Adrenal gland (tissue), 12 donors: ENCODE measurements around the gene TP53I11. TPM values are rescaled to one million over a fixed set of nuclear protein-coding genes. Genes with fewer than 3 reads are reported as not detected.

ENCODE experiments used
- DNase-seq, 7 donors: peaks; one replicate each; pipeline ENCODE4 v3.0.0-alpha.2; 2019 to 2020
- H3K27ac ChIP-seq, 5 donors: fragments of 200-600 bp; sonication (generic) in 4 of 5; 1 replicate in 3 of 5; 2 replicates in 2 of 5; pipeline versions ENCODE4 v1.5.1 to v1.8.0; 2016 to 2020; ENCODE audit warnings: mild to moderate bottlenecking in 1 of 5
- H3K27me3 ChIP-seq: fragments of 200-600 bp; 2 replicates; pipeline ENCODE4 v1.8.0; 2021
- H3K36me3 ChIP-seq, 2 donors: fragments of 200-600 bp; replicated peaks in 1 of 2; 1 replicate in 1 of 2; 2 replicates in 1 of 2; pipeline versions ENCODE4 v1.5.1 to v1.8.0; 2018 to 2022
- H3K4me1 ChIP-seq, 2 donors: fragments of 200-600 bp; replicated peaks in 1 of 2; 1 replicate in 1 of 2; 2 replicates in 1 of 2; pipeline versions ENCODE4 v1.5.1 to v1.8.0; 2018 to 2021
- H3K4me3 ChIP-seq, 4 donors: fragments of 200-600 bp; sonication (generic) in 3 of 4; one replicate each; pipeline ENCODE4 v1.5.1; 2016 to 2018
- H3K9me3 ChIP-seq, 3 donors: fragments of 200-600 bp; sonication (generic) in 1 of 3; replicated peaks in 1 of 3; 1 replicate in 2 of 3; 2 replicates in 1 of 3; pipeline versions ENCODE4 v1.5.1 to v1.8.0; 2016 to 2021
- POLR2A ChIP-seq, 2 donors: fragments of 450-650 bp; IDR thresholded peaks; one replicate each; pipeline ENCODE4 v1.6.1; 2017; ENCODE audit warnings: antibody characterized with exemption in 2 of 2, mild to moderate bottlenecking in 2 of 2, moderate library complexity in 1 of 2
- WGBS, 4 donors: extraction: QIAGEN DNeasy Blood & Tissue Kit in 2 of 4; methylation state at CpG; one replicate each; pipeline versions ENCODE4 v1.1.5 to v1.1.7; 2013 to 2017; 5-methylcytosine and 5-hydroxymethylcytosine counted together
- intact Hi-C, 2 donors: fragments of 100-400 bp; cut with DNase I; formaldehyde crosslinking; loops; one replicate each; pipeline versions ENCODE4 v1.14.1 to v1.15.0; 2022 to 2023
- polyA plus RNA-seq, 3 donors: library from polyadenylated mRNA; stranded (reverse); fragments of 200-250 nt in 2 of 3; fragments of 350-450 nt in 1 of 3; fragmentation: Illumina TruSeq in 1 of 3; extraction: RNeasy Lipid Tissue Mini Kit (QIAGEN cat#74804) in 1 of 3; gene quantifications; one replicate each; pipeline ENCODE4 v1.2.3, GENCODE V29; 2013 to 2014
- total RNA-seq, 9 donors: library from RNA; depleted of rRNA in 4 of 9; stranded (reverse); fragments of >200 nt in 4 of 9; fragments of 120-200 nt in 1 of 9; fragmentation: NEBNext Ultra II Directional in 1 of 9; extraction: Animal tissue kit (Norgen Biotek cat#: 25700) in 1 of 9; gene quantifications; one replicate each; pipeline versions ENCODE4 v1.1.0 to v1.2.4, GENCODE V29; 2013 to 2023
- TF ChIP-seq, protein P1 (sequence below), 6 experiments: fragments of 450-650 bp in 4 of 6; fragments of 200-600 bp in 2 of 6; sonication (generic) in 1 of 6; IDR thresholded peaks; 1 replicate in 5 of 6; 2 replicates in 1 of 6; pipeline versions ENCODE4 v1.5.1 to v1.8.0; 2016 to 2021; ENCODE audit warnings: antibody characterized with exemption in 6 of 6, mild to moderate bottlenecking in 2 of 6, moderate library complexity in 1 of 6
- donor health status: healthy with polysubstance abuse.
- donor health status: Bipolar disorder and iron deficiency.
- donor health status: DM: yes; HTN: yes; CAD: no.
- donor health status: DM: no; HTN: no; CAD: no.
- donor health status: DM: no; HTN: no; CAD: no.
- donor health status: DM: yes; HTN: yes; CAD: no.

TP53I11 gene
- total and polyA plus RNA-seq, 12 donors = 3.5 to 55.7 (median 31.0) TPM

GRCh38 chr11:44974402-44975000 lies 23.8 kb upstream of the TP53I11 start:
- Histone ChIP-seq H3K9me3 (no peaks in the 10 kb centered on the region), H3K4me3 (no peak overlapping the region), H3K4me1 (peaks cover 8 to 16% of the 10 kb centered on the region in 2 donors), H3K27me3 (no peaks in the 10 kb centered on the region), H3K27ac (no peak overlapping the region), H3K36me3 (no peaks in the 10 kb centered on the region)
- no peak for DNase-seq
- 90 to 96% (median 94%) methylated on average over 7 to 12 of the region's 12 CpGs for WGBS, 4 donors
- intact Hi-C loops = no loop called here
- no peak for TF ChIP-seq POLR2A (IDR thresholded peaks at IDR 0.05)
- TF ChIP-seq, protein P1, sequence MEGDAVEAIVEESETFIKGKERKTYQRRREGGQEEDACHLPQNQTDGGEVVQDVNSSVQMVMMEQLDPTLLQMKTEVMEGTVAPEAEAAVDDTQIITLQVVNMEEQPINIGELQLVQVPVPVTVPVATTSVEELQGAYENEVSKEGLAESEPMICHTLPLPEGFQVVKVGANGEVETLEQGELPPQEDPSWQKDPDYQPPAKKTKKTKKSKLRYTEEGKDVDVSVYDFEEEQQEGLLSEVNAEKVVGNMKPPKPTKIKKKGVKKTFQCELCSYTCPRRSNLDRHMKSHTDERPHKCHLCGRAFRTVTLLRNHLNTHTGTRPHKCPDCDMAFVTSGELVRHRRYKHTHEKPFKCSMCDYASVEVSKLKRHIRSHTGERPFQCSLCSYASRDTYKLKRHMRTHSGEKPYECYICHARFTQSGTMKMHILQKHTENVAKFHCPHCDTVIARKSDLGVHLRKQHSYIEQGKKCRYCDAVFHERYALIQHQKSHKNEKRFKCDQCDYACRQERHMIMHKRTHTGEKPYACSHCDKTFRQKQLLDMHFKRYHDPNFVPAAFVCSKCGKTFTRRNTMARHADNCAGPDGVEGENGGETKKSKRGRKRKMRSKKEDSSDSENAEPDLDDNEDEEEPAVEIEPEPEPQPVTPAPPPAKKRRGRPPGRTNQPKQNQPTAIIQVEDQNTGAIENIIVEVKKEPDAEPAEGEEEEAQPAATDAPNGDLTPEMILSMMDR (IDR thresholded peaks at IDR 0.05) = no peak

GRCh38 chr11:44973632-44974401 lies 23.1 kb upstream of the TP53I11 start:
- WGBS, 4 donors = 81 to 88% (median 85%) methylated on average over 9 to 13 of the region's 13 CpGs
- DNase-seq = no peak
- no peak overlapping the region for H3K27ac ChIP-seq
- no peaks in the 10 kb centered on the region for H3K27me3 ChIP-seq
- H3K9me3 ChIP-seq = no peaks in the 10 kb centered on the region
- no peak for TF ChIP-seq POLR2A (IDR thresholded peaks at IDR 0.05)
- TF ChIP-seq, protein P1 (IDR thresholded peaks at IDR 0.05) = no peak
- peaks cover 8 to 16% of the 10 kb centered on the region in 2 donors for H3K4me1 ChIP-seq
- no peaks in the 10 kb centered on the region for H3K36me3 ChIP-seq
- intact Hi-C loops = no loop called here
- H3K4me3 ChIP-seq = no peak overlapping the region

DNA sequence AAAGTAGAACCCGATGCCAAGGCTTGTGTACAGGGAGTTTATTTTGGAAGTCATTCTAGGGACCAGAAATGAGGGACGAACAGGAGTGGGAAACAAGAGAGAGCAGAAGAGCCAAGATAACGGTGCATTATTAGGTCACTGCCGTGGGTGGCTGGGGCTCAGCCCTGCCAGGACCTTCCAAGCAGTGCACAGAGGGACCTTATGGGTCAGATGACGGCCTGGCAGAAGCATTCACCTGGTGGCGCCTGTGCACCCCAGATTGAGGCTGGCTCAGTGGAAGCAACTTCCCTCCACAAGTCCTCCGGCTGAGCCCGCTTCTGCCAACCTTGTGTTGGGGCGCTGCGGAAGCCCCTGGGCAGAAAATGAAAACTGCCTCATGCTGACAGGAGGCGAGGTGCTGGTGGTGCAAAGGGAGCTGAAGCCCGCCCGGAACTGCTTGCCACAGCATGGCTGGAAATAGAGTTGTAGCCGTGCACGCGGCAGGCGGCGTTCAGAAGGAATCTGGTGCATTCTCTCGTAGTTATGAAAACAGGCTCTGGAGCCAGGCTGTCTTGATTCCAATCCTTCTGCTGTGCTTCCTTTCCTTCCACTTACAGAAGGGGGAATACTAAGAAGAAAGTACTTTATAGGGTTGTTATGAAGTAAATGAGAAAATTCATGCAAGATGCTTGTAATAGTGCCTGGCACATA lies 22.2 kb upstream of the TP53I11 start:
- Histone ChIP-seq H3K36me3 (no peaks in the 10 kb centered on the region), H3K27ac (no peak overlapping the region), H3K27me3 (no peaks in the 10 kb centered on the region), H3K9me3 (no peaks in the 10 kb centered on the region), H3K4me3 (no peak overlapping the region), H3K4me1 (peaks cover 8 to 16% of the 10 kb centered on the region in 2 donors)
- 79 to 84% (median 81%) methylated on average over 19 of the region's 19 CpGs for WGBS, 4 donors
- no peak for DNase-seq
- TF ChIP-seq POLR2A (IDR thresholded peaks at IDR 0.05) = no peak
- TF ChIP-seq, protein P1 (IDR thresholded peaks at IDR 0.05) = no peak
- intact Hi-C loops = no loop called here

GRCh38 chr11:44971185-44971584 lies 20.5 kb upstream of the TP53I11 start:
- intact Hi-C loops = no loop called here
- no peak for DNase-seq
- Histone ChIP-seq H3K36me3 (no peaks in the 10 kb centered on the region), H3K27ac (no peak overlapping the region), H3K4me1 (peaks cover 0 to 2% of the 10 kb centered on the region in 2 donors), H3K27me3 (no peaks in the 10 kb centered on the region), H3K4me3 (no peak overlapping the region), H3K9me3 (no peaks in the 10 kb centered on the region)
- 88 to 94% (median 91%) methylated on average over 10 of the region's 10 CpGs for WGBS, 4 donors
- TF ChIP-seq, protein P1 (IDR thresholded peaks at IDR 0.05) = no peak
- no peak for TF ChIP-seq POLR2A (IDR thresholded peaks at IDR 0.05)
